Activated naive CD8-positive, alpha-beta T cell treated with anti-CD3 and anti-CD28 coated beads, Interleukin-2, amount 50 U/mL, for 24 hours (primary cell): Measurements from ENCODE around the gene SOCS7.

Experiments
- ATAC-seq: fragments of 150-1000 bp; cut with Tn5 transposase; one replicate; pipeline ENCODE4 v1.10.0; 2021
- DNase-seq: peaks from one replicate; pipeline ENCODE4 v3.0.0; 2021
- H3K27ac Mint-ChIP-seq: one replicate; pipeline ENCODE4 v1.8.0; 2021; ENCODE audit warnings: mild to moderate bottlenecking, mixed read lengths
- H3K27me3 Mint-ChIP-seq: one replicate; pipeline ENCODE4 v1.8.0; 2021; ENCODE audit warnings: mixed read lengths
- H3K36me3 Mint-ChIP-seq: one replicate; pipeline ENCODE4 v1.8.0; 2021; ENCODE audit warnings: low read depth, mixed read lengths
- H3K4me1 Mint-ChIP-seq: one replicate; pipeline ENCODE4 v1.8.0; 2021; ENCODE audit warnings: mixed read lengths
- H3K4me3 Mint-ChIP-seq: one replicate; pipeline ENCODE4 v1.8.0; 2021; ENCODE audit warnings: mild to moderate bottlenecking, moderate library complexity, mixed read lengths
- H3K9me3 Mint-ChIP-seq: one replicate; pipeline ENCODE4 v1.8.0; 2021; ENCODE audit warnings: mixed read lengths

SOCS7 gene

GRCh38 chr17:38329808-38330730 is 21.6 kb upstream of the SOCS7 start:
- peaks cover 5% of the 10 kb centered on the region for H3K27me3 Mint-ChIP-seq
- no peaks in the 10 kb centered on the region for H3K36me3 Mint-ChIP-seq
- H3K4me1 Mint-ChIP-seq, result peaks cover 6% of the 10 kb centered on the region
- no peak overlapping the region for H3K4me3 Mint-ChIP-seq
- H3K27ac Mint-ChIP-seq, result no peak overlapping the region
- no peak for ATAC-seq
- no peaks in the 10 kb centered on the region for H3K9me3 Mint-ChIP-seq
- DNase-seq, result no peak

- H3K36me3 Mint-ChIP-seq, result no peaks in the 10 kb centered on the region
- ATAC-seq (no peak), DNase-seq (no peak)
- H3K27me3 Mint-ChIP-seq, result peaks cover 5% of the 10 kb centered on the region
- H3K9me3 Mint-ChIP-seq, result no peaks in the 10 kb centered on the region
- H3K4me1 Mint-ChIP-seq, result peaks cover 5% of the 10 kb centered on the region
- H3K4me3 Mint-ChIP-seq, result no peak overlapping the region
- no peak overlapping the region for H3K27ac Mint-ChIP-seq
Observed at GRCh38 chr17:38330941-38331411, 20.7 kb upstream of the SOCS7 start.

GRCh38 chr17:38332735-38333134 is 18.9 kb upstream of the SOCS7 start:
- ATAC-seq (no peak), DNase-seq (no peak)
- H3K9me3 Mint-ChIP-seq, result no peaks in the 10 kb centered on the region
- H3K27me3 Mint-ChIP-seq, result peaks cover 5% of the 10 kb centered on the region
- no peak overlapping the region for H3K4me3 Mint-ChIP-seq
- H3K36me3 Mint-ChIP-seq, result no peaks in the 10 kb centered on the region
- H3K27ac Mint-ChIP-seq, result no peak overlapping the region
- no peaks in the 10 kb centered on the region for H3K4me1 Mint-ChIP-seq

DNA sequence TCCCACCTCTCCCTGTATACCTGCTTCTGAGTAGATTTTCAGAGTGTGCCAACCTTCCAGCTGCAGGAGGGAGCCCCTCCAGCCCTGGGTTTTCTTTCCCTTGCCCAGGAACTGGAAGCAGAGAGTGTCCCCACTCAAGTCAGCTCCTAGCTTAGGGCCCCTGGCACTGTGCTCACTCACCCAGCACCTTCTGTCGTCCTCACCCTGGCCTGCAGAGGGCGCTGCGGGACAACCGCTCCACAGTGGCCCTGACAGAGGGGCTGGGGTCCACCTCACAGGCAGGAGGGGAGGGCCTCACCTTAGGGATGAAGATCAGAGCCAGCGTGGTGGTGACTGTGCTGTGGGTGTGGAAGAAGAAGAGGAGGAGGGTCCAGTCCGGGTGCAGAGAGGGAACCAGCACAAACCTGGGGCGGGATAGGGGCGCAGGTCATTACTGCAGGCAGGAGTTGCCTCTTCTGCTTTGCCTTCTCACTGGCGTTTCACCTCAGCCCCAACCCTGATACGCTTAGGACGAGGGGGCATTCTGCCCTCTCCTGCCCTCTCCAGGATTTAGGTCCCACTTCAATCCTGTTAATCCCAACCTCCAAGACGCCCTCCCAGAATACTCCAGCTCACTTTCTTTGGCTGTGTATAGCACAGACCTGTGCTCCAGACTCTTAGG is 17.9 kb upstream of the SOCS7 start:
- H3K4me3 Mint-ChIP-seq, result no peak overlapping the region
- no peaks in the 10 kb centered on the region for H3K9me3 Mint-ChIP-seq
- no peaks in the 10 kb centered on the region for H3K4me1 Mint-ChIP-seq
- DNase-seq (peak; percentile 67), ATAC-seq (peak; percentile 50)
- no peaks in the 10 kb centered on the region for H3K36me3 Mint-ChIP-seq
- H3K27me3 Mint-ChIP-seq, result peaks cover 5% of the 10 kb centered on the region
- no peak overlapping the region for H3K27ac Mint-ChIP-seq

DNA sequence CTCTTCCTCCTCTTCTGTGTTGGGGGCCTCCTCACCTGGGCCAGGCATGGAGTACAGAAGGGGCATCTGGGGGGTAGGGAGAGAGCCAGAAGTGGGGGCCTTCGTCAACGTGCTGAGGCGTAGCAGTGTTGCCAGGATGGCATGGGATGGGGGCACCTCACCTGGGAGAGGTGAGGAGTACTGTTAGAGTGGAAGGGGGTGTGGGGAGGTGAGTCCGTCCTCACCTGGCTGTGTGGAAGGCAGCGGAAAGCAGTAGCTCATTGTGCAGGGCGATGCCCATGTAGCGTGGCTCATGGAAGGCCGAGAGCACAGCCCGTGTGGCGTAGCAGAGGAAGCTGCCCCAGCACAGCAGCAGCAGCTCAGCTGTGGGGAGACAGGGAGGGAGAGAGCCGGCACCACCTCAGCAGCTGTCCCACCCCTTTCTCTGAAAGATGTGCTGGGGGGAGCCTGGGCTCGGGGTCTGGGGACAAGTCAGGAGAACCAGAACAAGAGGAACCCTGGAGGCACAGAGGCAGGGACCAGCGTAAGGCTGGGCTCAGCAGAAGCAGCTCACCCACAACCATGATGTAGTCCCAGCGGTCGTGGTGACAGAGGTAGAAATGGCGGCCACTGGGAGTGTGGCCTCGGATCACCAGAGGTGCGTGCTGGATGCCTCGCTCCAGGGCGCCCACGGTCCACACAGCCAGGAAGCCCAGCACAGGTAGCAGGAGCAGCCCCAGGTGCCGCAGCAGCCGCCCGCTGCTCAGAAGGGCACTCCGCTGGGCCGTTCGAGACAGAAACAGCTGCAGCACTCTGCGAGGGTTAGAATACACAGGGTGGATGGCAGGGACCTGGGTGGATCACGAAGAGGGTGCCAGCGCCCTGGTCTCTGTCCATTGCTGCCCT is 16.9 kb upstream of the SOCS7 start:
- no peaks in the 10 kb centered on the region for H3K4me1 Mint-ChIP-seq
- H3K9me3 Mint-ChIP-seq, result no peaks in the 10 kb centered on the region
- H3K4me3 Mint-ChIP-seq, result no peak overlapping the region
- H3K27me3 Mint-ChIP-seq, result peaks cover 5% of the 10 kb centered on the region
- no peak overlapping the region for H3K27ac Mint-ChIP-seq
- H3K36me3 Mint-ChIP-seq, result no peaks in the 10 kb centered on the region
- no peak for DNase-seq
- no peak for ATAC-seq

GRCh38 chr17:38336838-38337237 is 14.8 kb upstream of the SOCS7 start:
- Mint-ChIP-seq H3K4me3 (no peak overlapping the region), H3K27me3 (peaks cover 3% of the 10 kb centered on the region), H3K36me3 (no peaks in the 10 kb centered on the region), H3K9me3 (no peaks in the 10 kb centered on the region), H3K4me1 (no peaks in the 10 kb centered on the region), H3K27ac (no peak overlapping the region)
- ATAC-seq (no peak), DNase-seq (no peak)

DNA sequence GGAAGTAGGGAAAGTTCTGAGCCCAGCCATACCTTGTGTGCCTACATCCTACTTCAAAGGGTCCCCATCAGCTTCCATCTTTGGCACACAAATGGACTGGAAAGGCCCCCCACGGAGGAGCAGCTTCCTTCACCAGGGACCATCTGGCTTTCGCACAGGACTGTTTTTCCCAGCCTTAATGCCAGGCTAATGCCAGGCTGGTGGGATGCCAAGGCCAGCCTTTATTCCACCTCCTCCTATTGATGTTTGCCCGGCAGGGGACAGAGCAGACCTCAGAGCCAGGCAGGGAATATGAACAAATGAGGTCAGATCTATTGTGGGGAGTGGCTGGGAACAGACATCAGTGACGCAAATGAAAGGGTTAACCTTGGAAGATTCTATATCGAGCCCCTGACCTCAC is 13.6 kb upstream of the SOCS7 start:
- no peak overlapping the region for H3K4me3 Mint-ChIP-seq
- H3K4me1 Mint-ChIP-seq, result no peaks in the 10 kb centered on the region
- peaks cover 2% of the 10 kb centered on the region for H3K27me3 Mint-ChIP-seq
- H3K27ac Mint-ChIP-seq, result no peak overlapping the region
- no peaks in the 10 kb centered on the region for H3K9me3 Mint-ChIP-seq
- H3K36me3 Mint-ChIP-seq, result no peaks in the 10 kb centered on the region
- ATAC-seq (no peak), DNase-seq (no peak)

- peaks cover 2% of the 10 kb centered on the region for H3K27me3 Mint-ChIP-seq
Observed at GRCh38 chr17:38338535-38338934, 13.1 kb upstream of the SOCS7 start.

GRCh38 chr17:38339891-38340290 is 11.8 kb upstream of the SOCS7 start:
- Mint-ChIP-seq H3K27ac (no peak overlapping the region), H3K36me3 (no peaks in the 10 kb centered on the region), H3K4me1 (no peaks in the 10 kb centered on the region), H3K27me3 (peaks cover 3% of the 10 kb centered on the region), H3K4me3 (no peak overlapping the region), H3K9me3 (no peaks in the 10 kb centered on the region)
- no peak for ATAC-seq
- DNase-seq, result no peak

More at GRCh38 chr17:38338535-38338934, 13.1 kb upstream of the SOCS7 start:
- H3K4me1 Mint-ChIP-seq, result no peaks in the 10 kb centered on the region
- no peak overlapping the region for H3K27ac Mint-ChIP-seq
- ATAC-seq (no peak), DNase-seq (no peak)
- no peaks in the 10 kb centered on the region for H3K36me3 Mint-ChIP-seq
- no peak overlapping the region for H3K4me3 Mint-ChIP-seq
- no peaks in the 10 kb centered on the region for H3K9me3 Mint-ChIP-seq

DNA sequence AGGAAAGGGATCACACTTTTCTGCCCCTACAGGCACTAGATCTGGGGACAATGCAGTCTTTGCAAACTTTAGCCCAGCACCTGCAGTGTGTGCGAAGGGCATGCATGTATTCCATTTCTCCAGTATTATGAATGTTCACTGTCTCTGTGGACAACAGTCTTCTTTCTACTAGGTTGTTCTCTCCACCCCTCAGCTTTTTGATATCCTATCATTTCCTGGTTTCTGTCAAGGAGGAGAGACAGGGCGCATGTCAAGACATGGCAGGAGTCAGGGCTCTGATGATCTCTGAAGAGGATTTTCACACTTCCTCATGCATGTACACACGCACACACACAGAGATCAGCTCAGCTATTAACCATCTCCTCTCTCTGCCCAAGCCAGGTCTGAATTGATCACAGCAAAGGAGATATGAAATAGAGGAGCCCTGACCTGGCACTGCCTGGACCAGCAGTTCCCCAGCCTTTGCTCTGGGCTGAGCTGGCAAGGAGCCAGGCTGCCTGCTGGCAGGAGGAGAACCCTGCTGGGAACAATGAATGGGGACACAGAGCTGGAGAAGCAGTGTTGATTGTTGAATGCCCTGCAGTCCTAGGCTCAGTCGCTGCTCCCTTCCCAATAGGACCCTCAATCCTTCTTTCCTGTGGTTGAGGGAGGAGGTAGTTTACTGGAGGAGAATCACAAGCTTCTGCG is 10.5 kb upstream of the SOCS7 start:
- Mint-ChIP-seq H3K4me1 (no peaks in the 10 kb centered on the region), H3K36me3 (no peaks in the 10 kb centered on the region), H3K9me3 (no peaks in the 10 kb centered on the region), H3K4me3 (no peak overlapping the region), H3K27me3 (peaks cover 3% of the 10 kb centered on the region), H3K27ac (no peak overlapping the region)
- DNase-seq (no peak), ATAC-seq (no peak)

DNA sequence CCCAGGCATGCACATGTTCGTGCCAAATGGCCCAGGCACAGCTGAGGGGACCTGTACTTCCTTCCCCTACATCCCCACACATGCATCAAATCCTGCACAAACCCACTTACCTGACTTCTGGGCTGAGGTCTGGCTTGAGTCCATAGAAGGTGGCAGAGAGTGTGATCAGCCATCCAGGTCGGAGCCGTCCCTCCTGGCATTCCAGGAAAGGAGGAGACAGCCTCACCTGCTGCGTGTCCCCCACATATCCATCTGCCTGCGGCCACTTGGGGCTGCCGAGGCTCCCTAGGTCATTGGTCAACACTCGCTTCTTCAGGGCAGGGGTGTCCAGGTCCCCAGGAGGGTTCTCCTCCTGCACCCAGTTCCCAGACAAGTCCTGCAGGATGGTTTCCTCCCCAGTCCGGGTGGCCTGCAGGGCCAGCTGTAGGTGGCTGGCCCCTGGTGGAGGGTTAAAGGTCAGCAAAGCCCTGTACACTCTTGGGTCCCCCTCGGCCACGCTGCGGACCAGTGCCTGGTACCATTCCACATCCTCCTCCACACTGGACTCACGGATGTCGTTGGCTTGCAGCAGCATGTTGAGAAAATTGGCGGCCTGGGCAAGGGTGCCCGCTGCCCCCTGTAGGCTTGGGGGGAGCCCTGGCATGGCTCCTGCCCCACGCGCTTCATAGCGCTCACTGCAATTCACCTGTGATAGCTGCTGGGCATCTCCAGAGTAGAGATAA is 8.6 kb upstream of the SOCS7 start:
- H3K27me3 Mint-ChIP-seq, result peaks cover 3% of the 10 kb centered on the region

GRCh38 chr17:38343608-38344419 is 7.8 kb upstream of the SOCS7 start, which contains the start of gene GPR179:
Gene GPR179, minus strand, starts transcription at chr17:38343956. Its CDS starts 167 bp downstream, at chr17:38343789.
- H3K27ac Mint-ChIP-seq, result no peak within 1 kb of the TSS
- DNase-seq (no peak), ATAC-seq (no peak)
- H3K36me3 Mint-ChIP-seq, result no peaks in the 10 kb centered on the region
- H3K9me3 Mint-ChIP-seq, result no peaks in the 10 kb centered on the region
- peaks cover 3% of the 10 kb centered on the region for H3K27me3 Mint-ChIP-seq
- no peak within 1 kb of the TSS for H3K4me3 Mint-ChIP-seq
- peaks cover under 1% of the 10 kb centered on the region for H3K4me1 Mint-ChIP-seq

More for the DNA sequence above, 8.6 kb upstream of the SOCS7 start:
- Mint-ChIP-seq H3K4me1 (no peaks in the 10 kb centered on the region), H3K27ac (no peak overlapping the region), H3K36me3 (no peaks in the 10 kb centered on the region), H3K4me3 (no peak overlapping the region), H3K9me3 (no peaks in the 10 kb centered on the region)
- DNase-seq, result no peak
- ATAC-seq, result no peak

GRCh38 chr17:38344420-38344745 is 7.3 kb upstream of the SOCS7 start:
- no peak for DNase-seq
- Mint-ChIP-seq H3K36me3 (no peaks in the 10 kb centered on the region), H3K4me3 (no peak overlapping the region), H3K27me3 (peaks cover 3% of the 10 kb centered on the region), H3K27ac (no peak overlapping the region), H3K4me1 (peaks cover 3% of the 10 kb centered on the region), H3K9me3 (no peaks in the 10 kb centered on the region)
- no peak for ATAC-seq
